NB4 (cell line): ENCODE results near the gene SCO2.

Source experiments
- CTCF ChIP-seq: IDR thresholded peaks from one replicate; pipeline ENCODE4 v1.5.1; 2012; ENCODE audit warnings: low read depth, low read length
- MYC ChIP-seq: IDR thresholded peaks from 2 replicates; pipeline ENCODE4 v1.6.1; 2011; ENCODE audit warnings: low read depth, low read length
- POLR2A ChIP-seq: IDR thresholded peaks from 2 replicates; pipeline ENCODE4 v1.6.1; 2011; ENCODE audit warnings: mild to moderate bottlenecking; ENCODE audit not compliant: insufficient read length; ENCODE audit errors: extremely low read depth
- TF ChIP-seq, protein P1 (sequence below): IDR thresholded peaks from 2 replicates; pipeline ENCODE4 v1.6.1; 2011; ENCODE audit warnings: low read depth, low read length

DNA sequence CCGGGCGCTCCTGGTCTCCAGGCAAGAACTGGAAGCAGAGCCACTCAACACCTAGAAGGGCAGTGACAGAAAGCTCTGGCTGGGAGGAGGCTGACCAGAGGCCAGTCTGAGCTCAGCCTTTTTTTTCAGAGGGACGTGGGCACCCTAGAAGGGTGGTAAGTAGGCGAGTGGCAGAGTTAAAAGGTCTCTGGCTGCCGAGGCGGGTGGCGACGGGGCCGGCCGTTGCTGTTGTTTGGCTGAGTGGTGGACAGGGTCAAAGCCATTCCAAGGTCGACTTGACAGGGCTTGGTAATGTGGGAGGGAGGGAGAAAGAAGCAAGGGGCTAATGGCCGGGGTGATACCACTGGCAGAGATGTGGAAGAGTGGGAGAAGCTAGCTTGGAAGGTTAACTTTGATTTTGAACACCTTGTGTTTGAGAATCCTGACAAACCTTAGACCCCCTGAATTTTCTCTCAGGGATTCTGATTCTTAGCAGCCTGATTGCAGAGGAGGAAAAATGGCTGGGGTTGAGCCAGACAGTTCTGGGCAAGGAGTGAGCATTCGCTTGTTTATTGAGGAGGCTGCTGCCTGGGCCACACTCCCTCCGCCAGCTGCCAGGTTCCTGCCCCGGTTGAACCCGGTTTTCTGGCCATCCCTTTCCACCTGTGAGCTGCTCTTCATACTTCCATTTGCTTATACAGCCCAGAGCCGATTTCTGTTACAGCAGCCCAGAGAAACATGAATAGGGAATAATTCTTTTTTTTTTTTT is 38.2 kb upstream of the SCO2 start:
- TF ChIP-seq CTCF (no peak), POLR2A (no peak), MYC (no peak)
- TF ChIP-seq, protein P1, sequence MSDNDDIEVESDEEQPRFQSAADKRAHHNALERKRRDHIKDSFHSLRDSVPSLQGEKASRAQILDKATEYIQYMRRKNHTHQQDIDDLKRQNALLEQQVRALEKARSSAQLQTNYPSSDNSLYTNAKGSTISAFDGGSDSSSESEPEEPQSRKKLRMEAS: no peak
